ENCODE measurements around the gene DNAJA3.

DNA sequence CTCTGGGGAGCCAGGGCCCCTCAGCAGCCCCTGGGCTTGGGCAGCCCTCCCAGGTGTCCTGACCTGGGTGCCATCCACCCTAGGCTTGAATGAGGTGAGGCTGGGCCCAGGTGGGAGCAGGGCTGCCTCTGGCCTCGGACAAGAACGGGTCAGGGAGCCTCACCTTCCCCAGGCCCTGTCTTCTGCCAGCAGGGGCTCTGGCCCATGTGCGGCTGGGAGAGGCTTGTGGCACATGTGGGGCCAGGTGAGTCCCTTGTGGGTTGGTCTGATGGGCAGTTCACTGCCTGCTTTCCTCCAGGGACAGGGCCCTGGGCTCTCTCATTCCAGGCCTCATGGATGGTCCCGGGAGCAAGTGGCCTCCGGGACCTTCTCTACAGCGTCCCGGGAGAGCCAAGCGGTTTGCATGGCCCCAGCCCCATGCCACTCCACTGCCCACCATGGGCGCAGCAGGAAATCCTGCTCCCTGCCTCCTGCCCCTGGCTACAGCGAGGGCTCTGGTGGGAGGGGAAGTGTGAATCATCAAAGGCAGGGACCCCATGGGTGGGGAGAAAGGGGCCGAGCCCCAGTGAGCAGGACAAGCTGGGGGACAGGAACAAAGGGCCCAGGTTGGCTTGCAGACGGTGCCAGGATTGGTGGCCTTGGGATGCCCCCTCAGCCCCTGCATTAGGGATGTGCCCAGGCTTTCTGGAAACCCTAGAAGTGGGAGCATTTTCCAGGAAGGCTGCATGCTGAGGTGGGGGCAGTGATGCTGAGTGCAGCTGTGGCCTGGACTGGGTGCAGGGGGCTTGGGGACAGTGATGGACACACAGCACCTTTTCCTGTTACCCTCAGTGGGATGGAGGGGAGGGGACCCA is 41.9 kb upstream of the DNAJA3 start:
- TF ChIP-seq, protein P1, sequence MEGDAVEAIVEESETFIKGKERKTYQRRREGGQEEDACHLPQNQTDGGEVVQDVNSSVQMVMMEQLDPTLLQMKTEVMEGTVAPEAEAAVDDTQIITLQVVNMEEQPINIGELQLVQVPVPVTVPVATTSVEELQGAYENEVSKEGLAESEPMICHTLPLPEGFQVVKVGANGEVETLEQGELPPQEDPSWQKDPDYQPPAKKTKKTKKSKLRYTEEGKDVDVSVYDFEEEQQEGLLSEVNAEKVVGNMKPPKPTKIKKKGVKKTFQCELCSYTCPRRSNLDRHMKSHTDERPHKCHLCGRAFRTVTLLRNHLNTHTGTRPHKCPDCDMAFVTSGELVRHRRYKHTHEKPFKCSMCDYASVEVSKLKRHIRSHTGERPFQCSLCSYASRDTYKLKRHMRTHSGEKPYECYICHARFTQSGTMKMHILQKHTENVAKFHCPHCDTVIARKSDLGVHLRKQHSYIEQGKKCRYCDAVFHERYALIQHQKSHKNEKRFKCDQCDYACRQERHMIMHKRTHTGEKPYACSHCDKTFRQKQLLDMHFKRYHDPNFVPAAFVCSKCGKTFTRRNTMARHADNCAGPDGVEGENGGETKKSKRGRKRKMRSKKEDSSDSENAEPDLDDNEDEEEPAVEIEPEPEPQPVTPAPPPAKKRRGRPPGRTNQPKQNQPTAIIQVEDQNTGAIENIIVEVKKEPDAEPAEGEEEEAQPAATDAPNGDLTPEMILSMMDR (IDR thresholded peaks at IDR 0.05), result no peak
- TF ChIP-seq POLR2A (IDR thresholded peaks at IDR 0.05), result no peak

Data from suprapubic skin (tissue), 3 donors.